ENCODE data around the gene JAM2.

JAM2 gene

DNA sequence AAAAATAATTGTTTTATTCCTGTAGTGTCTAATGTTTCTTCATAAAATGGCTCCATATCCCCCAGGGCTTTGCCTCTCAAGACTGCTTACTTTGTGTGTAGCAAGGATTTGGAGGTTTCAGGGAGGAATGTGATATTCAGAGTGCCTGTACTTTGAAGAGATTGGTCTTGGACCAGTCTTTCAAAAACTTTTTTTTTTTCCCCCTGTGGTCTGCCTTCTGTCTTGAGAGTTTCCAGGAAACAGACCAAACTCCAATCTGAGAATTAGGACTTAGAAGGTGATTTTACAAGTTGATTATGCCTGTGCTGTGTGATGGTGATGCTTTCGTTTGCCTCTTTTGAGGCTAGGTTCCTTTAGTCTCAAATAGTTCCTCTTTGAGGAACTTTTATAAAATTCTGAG, 121.6 kb downstream of the JAM2 start:
- H3K27ac ChIP-seq: no peak overlapping the region
- no peak for DNase-seq (ENCODE audit: low read depth, low spot score)

DNA sequence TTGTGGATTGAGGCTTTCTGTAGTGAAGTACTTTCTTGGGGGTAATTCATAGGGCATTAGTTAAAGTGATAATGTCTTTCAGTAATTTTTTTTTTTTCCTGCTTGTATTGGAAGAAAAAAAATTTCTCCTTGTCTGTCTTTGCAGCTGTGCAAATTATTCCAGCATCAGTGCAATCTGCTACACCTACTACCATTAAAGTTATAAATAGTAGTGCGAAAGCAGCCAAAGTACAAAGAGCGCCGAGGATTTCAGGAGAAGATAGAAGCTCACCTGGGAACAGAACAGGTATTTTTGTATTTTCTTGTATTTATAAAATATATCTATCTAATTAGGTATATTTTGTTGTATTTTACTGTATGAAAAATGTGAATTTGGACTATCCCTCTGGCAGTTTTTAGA, 125.0 kb downstream of the JAM2 start:
- H3K27ac ChIP-seq: no peak overlapping the region
- no peak for DNase-seq (ENCODE audit: low read depth, low spot score)

All from epithelial cell of prostate (primary cell).